Hepatic stellate cell (primary cell): Measurements from ENCODE around the gene BAZ1A.
"Not testable (repeated sequence)": the region's sequence is repeated elsewhere in the genome, so short reads cannot be mapped to it uniquely, and the experiment has no call there.

ENCODE experiments used
- DNase-seq: peaks from one replicate; pipeline ENCODE4 v3.0.0; 2011; ENCODE audit warnings: low spot score

BAZ1A gene

DNA sequence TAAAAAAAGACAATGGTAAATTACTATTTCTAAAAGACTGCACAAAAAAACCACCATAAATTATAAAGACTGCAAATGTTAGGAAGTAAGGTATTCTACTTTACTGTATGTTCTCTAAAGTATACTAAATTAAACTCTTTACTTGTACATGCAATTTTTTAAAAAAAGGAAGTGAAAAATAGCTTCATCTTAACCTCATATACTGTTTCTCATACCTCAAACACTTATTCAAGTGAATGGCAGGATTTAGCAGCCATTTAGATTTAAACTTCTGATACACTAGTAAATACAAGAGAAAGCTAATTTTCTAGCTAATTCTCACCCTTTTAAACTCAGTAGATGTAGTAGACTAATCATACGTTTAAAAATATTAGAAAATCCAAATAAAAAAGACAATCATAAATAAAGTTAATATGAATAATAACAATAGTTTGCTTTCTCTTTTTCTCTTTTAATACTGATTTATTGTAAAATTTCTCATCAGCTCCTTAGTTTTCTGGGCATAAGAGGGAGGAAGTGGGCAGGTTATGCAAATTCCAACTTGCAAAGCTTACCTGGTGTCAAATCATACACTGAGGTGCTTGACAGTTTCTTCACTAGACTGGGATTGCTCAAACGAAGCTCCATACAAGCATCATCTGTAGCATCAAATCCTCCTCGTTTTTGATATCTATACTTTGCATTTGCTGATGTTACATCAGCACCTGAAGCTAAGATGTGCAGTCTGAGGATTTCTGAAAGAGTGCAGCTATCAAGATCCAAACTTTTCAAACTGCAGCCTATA is 89.7 kb downstream of the BAZ1A start:
- no peak for DNase-seq

DNA sequence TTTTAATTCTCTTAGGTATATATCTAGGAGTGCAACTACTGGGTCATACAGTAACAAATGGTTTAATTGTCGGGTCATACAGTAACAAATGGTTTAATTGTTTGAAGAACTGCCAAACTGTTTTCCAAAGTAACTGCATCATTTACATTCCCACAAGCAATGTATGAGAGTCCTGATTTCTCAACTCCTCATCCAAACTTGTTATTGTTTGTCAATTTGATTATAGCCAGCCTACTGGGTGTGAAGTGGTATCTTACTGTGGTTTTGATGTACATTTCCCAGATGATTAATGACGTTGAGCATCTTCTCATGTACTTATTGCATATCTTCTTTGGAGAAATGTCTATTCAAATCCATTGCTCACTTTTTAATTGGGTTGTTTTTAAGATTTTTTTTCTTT is 93.1 kb downstream of the BAZ1A start:
- no peak for DNase-seq

DNA sequence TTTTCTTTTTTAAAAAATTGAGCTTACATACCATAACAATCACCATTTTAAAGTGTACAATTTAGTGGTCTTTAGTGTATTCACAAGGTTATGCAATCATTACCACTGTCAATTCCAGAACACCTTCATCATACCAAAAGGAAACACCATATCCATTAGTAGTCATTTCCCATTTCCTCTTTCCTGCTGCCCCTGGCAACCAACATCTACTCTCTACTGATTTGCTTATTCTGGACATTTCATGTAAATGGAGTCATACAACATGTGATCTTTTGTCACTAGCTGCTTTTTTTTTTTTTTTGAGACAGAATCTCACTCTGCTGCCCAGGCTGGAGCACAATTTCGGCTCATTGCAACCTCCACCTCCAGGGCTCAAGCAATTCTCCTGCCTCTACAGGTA is 93.9 kb downstream of the BAZ1A start:
- DNase-seq = peak; percentile 58

DNA sequence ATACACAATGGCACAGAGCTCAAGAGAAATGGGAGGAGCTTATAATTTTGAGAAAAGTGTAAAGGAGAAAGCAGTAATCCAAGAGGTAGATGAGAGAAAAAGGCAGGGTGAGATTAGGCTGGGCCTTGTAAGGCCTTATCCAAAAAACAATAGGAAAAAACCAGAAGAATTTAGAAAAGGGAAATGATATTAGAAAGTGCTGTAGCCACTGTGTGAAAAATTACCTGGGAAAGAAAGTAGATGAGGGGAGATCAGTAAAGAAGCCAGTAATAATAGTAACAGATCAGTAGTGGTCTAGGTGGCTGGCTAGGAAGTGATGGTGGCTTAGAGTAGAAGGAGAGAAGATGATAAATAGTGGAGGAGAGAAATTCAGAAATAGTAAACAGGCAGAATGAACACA is 94.5 kb downstream of the BAZ1A start:
- no peak for DNase-seq

DNA sequence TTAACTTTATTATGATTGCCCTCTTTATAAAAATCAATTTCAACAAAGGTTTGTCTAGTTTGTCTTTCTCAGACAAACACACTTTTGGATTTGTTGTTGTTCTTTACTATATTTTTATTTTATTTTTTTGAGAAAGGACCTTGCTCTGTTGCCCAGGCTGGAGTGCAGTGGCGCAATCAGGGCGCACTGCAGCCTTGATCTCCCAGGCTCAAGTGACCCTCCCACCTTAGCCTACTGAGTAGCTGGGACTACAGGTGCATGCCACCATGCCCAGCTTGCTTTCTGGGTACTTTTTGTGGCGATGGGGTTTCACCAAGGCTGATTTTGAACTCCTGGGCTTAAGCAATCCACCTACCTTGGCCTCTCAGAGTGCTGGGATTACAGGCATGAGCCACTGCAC is 96.4 kb downstream of the BAZ1A start:
- no peak for DNase-seq

DNA sequence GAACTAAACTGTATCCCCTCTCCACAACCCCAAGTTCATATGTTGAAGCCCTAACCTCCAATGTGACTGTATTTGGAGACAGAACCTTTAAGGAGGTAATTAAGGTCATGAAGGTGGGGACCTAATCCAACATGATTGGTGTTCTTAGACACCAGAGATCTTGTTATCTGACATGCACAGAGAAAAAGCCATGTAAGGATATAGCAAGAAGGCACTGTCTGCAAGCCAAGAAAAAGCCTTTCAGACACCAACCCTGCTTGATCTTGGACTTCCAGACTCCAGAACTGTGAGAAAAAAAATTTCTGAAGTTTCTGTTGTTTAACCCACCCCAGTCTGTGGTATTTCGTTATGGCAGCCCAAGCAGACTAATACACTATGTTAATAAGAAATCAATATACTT is 98.5 kb downstream of the BAZ1A start:
- no peak for DNase-seq

DNA sequence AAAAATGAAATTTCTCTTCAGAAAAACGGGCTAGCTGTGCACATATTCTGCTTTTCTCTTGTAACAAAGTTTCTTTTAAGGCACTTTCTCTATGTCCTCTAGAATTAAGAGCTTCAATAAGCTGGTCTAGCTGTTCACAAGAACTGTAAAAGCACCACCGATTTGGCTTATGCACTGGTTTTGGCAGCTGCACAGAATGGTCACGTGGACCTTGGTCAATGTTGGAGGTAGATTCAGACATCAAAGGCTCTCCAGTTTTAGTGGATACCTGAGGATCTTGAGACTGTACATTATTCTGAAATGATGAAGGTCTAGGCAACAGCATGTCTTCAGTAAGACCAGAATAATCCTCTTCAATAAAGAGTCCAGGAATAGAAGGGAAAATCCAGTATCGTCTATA is 99.2 kb downstream of the BAZ1A start:
- no peak for DNase-seq

DNA sequence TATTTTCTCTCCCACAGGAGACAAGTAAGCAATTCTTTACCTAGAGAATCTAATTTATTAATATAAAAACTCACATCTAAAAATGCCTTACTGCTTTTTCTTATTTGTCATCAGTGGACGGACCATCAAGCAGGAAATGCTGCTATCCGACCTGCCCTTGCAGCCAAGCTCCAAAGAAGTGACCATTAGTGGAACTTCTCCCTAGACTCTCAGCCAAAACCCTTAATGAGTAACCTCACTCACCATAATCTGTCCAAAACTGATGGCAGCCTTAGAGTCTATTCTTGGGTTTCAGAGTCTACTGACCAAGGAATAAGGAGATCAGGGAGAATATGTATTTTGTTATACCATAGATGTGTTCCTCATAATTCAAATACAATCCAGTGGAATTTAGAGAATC is 99.8 kb downstream of the BAZ1A start:
- no peak for DNase-seq

DNA sequence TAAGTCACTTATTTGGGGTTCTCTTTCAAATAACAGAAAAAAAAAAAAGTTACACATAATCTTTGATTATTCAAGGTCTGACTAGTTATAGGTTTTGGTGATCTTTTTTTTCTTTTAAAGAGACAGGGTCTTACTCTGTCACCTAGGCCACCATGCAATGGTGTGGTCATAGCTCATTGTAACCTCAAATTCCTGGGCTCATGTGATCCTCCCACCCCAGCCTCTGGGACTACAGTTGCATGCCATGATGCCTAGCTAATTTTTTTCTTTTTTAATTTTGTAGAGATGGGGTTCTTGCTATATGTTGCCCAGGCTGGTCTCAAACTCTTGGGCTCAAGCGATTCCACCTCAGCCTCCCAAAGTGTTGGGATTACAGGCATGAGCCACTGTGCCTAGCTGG is 104.3 kb downstream of the BAZ1A start:
- DNase-seq = no peak

DNA sequence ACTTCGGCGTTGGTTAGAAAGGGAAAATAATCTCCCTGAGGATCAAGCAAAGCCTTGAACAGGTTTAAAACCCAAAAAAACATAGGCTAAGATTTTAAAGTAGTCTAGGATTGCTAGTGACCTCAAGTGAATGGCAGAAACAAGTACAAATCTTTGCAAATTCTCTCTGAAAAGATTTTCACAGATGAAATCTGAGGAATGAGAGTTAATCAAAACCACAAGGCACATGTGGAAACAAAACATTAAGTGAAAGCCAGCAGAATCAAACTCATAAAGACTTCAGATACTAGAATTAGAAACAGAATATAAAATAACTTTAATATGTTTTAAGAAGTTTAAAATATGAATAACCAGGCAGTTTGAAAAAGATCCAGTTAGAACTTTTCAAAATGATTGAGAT is 108.6 kb downstream of the BAZ1A start:
- no peak for DNase-seq

DNA sequence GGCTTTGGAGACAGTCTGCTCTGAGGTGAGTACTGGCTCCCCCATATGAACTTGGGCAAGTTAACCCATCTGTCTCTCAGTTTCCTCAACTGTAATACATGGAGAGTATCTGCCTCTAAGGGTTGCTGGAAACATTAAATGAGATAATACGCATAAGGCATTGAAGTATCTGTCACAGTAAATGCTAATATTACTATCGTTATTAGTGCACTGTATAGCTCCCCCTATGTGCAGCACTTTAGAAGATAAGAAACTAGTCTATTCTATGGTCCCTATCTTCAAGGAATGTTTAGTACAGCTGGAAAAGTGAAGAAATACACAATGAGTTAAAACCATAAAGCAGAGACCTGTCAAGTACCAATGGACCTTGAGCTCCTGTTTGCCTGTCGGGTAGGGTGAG is 109.1 kb downstream of the BAZ1A start:
- DNase-seq = no peak

DNA sequence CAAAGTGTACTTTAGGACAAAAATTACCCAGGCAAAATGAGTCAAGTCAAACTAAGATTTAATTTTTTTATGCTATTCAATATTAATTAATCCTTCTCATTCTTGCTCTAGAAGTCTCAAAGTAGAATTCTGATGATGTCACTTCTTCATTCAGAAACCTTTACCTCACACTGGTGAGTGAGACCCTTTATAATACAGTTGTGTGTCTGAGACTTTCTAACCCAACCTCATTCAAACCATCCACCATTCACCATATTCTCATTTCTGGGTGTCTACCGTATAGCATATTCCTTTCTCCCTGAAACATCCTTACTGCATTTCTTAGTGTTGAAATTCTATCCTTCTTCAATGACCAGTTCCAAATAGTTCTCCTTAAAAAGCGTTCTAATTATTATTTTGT is 119.9 kb downstream of the BAZ1A start:
- DNase-seq = no peak

DNA sequence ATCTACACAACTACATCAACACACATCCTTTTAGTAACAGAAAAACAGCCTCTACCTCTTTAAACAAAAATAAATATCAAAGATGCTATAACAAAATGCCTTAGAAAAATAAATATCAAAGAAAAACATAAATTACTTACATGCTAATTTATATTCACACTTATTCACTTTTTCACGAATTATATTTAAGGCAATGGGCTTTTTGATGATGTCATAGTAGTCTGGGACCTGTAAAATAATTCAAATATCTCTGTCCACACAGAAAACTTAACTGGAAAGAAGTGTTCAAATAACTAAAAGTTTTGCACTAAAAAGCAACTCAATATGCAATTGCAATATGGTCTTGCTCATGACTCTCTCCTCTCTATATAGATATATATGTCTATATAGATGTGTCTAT is 120.5 kb downstream of the BAZ1A start:
- DNase-seq = no peak

DNA sequence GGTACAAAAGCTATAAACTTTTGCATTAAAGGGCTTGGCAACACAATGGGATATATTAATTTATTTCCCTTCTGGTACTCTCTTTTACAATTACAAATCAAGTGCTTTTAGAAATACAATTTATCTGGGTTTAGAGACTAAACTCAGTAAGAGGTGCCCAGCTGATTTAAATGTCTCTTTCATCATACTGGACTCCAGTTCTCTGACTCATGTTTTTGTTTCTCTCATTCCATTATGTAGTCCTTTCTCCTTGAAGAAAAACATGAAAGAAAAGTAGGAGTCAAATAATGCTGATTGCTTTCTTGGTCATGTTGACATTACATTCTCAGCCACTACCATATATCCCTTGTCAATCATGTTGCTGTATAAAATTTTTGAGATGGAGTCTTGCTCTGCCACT is 124.5 kb downstream of the BAZ1A start:
- peak; percentile 38 for DNase-seq

DNA sequence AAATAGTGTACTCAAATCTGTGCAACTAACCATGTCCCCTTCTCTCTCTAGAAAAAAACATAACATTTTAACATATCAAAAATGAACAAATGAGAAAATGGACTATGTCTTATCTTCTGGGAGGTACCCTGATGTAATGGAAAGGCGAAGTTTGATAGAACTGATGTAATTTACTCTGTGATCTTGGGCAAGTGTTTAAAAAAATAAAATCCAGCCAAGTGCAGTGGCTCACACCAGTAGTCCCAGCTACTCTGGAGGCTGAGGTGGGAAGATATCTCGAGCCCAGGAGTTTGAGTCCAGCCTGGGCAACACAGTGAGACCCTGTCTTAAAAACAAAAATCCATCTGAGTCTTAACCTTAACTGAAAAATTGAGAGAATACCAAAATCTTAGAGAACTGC is 124.9 kb downstream of the BAZ1A start:
- DNase-seq = no peak

DNA sequence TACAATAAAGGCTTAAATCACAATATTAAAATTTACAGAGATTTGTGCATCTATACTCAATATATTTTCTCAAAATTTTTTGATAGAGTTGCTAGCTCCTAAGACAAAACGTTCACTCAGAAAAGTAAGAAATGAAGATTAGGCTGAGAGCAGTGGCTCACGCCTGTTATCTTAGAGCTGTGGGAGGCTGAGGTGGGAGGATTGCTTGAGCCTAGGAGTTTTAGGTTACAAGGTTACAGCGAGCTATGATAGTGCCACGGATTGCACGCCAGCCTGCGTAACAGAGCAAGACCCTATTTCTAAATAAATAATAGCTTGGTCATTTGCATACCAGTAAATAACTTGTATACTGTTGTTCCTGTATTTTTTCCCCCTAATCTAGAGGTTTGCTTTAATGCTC is 125.8 kb downstream of the BAZ1A start:
- no peak for DNase-seq

DNA sequence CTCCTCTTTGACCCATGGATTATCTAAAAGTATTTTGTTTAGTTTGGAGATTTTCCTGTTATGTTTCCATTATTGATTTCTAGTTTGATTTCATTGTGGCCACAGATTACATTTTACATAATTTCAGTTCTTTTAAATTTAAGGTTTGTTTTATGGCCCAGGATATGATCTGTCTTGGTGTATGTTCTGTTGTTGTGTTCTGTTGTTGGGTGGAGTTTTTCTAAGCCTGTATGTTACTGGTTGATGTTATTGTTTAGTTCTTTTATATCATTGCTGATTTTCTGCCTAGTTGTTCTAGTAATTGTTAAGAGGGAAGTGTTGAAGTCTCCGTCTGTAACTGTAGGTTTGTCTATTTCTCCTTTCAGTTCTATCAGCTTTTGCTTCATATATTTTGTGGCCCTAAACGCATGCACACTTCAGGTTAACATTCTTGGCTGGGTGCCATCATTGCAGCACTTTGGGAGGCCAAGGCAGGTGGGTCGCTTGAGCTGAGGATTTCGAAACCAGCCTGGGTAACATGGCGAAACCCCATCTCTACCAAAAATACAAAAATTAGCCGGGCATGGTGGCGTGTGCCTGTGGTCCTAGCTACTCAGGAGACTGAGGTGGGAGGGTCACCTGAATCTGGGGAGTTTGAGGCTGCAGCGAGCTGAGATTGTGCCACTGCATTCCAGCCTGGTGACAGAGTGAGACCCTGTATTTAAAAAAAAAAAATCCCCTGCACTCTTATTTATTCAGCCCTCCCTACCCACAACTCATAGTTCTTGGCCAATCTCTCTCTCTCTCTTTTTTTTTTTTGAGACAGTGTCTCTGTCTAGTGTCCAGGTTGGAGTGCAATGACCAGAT is 132.7 kb downstream of the BAZ1A start:
- no peak for DNase-seq

DNA sequence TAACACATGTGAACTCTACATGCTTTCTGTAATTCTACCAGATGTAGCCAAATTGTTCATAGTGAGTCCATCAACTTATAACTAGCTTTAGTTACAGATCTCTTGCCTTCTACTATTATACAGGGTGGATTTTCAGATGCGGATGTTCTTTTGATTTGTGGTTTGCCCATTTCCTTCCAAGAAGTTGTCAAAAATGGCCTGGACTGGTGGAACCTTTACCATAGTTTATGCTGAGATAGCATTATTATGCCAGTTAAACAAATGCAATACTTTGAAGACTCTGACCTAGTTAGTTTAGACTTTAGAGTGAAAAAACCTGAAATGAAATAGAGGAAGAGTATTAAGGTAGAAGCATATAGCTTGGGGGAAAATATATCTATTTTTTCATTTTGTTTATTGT is 133.3 kb downstream of the BAZ1A start:
- DNase-seq = no peak

DNA sequence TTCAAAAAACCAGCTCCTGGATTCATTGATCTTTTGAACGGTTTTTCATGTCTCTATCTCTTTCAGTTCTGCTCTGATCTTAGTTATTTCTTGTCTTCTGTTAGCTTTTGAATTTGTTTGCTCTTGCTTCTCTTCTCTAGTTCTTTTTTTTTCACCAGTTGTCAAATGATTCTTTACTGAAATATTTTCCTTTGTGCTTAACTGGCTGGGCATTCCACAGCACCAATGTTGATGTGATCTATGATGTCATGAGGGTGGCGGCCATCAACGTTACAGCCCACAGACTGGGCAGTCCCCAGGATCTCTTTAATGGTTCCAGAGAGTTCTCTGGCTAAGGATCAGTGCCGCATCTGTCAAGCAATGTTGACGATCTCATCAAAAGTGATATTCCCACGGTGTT is 135.0 kb downstream of the BAZ1A start:
- not testable (repeated sequence) for DNase-seq

DNA sequence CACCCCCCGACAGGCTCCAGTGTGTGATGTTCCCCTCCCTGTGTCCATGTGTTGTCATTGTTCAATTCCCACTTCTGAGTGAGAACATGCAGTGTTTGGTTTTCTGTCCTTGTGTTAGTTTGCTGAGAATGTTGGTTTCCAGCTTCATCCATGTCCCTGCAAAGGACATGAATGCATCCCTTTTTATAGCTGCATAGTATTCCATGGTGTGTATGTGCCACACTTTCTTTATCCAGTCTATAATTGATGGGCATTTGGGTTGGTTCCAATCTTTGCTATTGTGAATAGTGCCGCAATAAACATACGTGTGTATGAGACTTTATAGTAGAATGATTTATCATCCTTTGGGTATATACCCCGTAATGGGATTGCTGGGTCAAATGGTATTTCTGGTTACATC is 138.1 kb downstream of the BAZ1A start:
- not testable (repeated sequence) for DNase-seq

DNA sequence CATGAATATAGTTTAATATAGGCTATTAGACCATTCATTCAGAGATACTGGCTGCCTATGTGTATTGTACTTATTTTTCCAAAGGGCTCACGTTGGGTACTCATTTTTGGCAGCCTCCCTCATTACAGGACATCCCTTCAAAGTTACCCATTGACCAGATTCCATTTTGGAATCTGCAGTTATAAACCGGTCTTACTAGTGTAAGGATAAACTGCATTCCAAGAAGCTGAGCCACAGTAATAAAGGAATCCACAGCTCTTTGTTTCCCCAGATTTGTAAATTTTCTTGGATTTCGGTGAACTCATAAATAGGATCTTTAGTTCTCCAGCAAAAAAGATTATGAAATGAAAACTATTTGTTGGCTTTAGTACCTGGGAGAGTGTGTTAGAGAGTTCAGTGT is 141.9 kb downstream of the BAZ1A start:
- no peak for DNase-seq

DNA sequence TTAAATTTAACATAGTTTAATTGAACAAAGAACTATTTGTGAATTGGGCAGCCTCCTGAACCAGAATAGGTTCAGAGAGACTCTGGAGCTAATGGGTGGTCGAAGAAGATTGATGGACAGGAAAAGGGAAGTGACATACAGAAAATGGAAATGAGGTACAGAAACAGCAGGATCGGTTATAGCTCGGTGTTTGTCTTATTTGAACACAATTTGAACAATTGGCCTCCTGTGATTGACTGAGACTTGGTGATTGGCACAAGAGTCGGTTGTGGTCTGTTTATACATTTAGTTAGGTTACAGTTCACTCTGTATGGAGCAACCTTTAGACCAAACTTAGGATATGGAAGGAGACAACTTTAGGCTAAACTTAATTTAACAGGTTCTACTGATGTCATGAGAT is 142.4 kb downstream of the BAZ1A start:
- no peak for DNase-seq

DNA sequence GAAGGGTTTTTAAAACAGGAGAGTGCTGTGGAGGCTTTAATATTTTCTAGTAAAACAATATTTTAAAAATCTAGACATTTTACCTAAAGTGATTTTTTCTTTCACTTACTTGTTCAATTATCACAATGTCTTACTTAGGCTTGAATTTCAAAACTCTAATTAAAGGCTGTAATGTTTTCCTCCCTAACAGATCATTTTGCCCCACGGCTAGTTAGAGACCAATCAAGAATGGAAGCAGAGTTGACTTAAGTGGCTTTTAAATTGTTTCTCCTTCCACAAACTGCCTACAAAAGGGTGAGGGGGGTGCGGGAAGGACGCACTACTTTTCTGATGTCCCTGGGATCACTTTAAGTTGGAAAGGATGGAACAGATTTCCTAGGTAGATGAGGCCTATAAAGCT is 151.3 kb downstream of the BAZ1A start:
- DNase-seq = no peak
